GM13977 (cell line): ENCODE results near the gene ZNF286A.

Experiments
- DNase-seq: peaks from one replicate; pipeline ENCODE4 v3.0.0; 2012; ENCODE audit warnings: low spot score
- CTCF ChIP-seq: IDR thresholded peaks from 2 replicates; pipeline ENCODE4 v1.5.1; 2012; ENCODE audit warnings: mild to moderate bottlenecking, control low read depth; ENCODE audit not compliant: insufficient read depth; ENCODE audit errors: extremely low read depth, missing control alignments
- in situ Hi-C: fragments of 300-500 bp; cut with MboI; formaldehyde crosslinking; loops from one replicate; pipeline ENCODE4 v1.12.0; 2022; ENCODE audit warnings: low sequenced_read_pairs, low pct_unique_long_range_greater_than_20kb, mixed read lengths, inconsistent platforms; ENCODE audit not compliant: unreplicated experiment

ZNF286A gene

GRCh38 chr17:15657868-15658267, 41.7 kb upstream of the ZNF286A start:
- TF ChIP-seq CTCF: no peak
- no peak for DNase-seq
- in situ Hi-C loops: no loop called here

GRCh38 chr17:15658296-15658695, 41.3 kb upstream of the ZNF286A start:
- in situ Hi-C loops: no loop called here
- no peak for TF ChIP-seq CTCF

GRCh38 chr17:15659236-15659635, 40.3 kb upstream of the ZNF286A start:
- no peak for TF ChIP-seq CTCF
- no peak for DNase-seq
- in situ Hi-C loops: no loop called here

More at GRCh38 chr17:15658296-15658695, 41.3 kb upstream of the ZNF286A start:
- DNase-seq: no peak

DNA sequence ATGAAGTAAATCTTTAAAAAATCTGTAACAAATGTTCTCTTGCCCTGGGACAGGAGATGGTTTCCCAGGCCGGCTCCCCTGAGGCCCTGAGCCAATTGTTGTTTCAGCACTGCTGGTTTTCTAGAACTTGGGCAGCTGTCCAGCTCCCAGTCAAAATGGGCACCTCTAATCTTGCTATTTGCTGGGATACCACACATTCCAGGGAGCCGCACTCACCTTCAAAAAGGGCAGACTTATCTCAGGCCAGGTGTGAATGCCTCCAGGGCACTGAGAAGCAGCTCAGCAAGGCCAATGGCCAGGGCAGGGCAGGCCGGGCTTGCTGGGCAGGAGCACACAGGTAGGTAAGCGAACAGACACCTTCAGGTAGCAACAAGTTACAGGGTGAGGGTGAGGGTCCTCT, 39.9 kb upstream of the ZNF286A start:
- in situ Hi-C loops: no loop called here
- no peak for DNase-seq
- TF ChIP-seq CTCF: no peak

DNA sequence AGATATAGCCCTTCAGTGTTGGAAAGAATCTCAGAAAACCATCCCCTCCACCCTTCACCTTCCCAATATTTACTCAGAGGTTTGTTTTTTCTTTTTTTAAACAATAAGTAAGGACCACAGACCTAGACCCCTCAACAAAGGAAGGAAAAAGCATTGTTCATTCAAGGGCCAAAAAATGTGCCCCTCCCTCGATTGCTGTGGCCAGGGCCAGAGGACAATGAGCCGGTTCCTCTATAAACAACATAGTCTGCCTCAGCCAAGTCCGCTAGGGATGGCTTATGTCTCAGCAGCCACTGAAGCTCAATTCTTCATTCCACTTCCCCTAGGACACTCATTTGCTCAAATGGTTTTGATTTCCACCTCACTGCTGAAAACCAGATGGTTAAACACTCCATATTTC, 39.5 kb upstream of the ZNF286A start:
- TF ChIP-seq CTCF: no peak
- in situ Hi-C loops: no loop called here
- no peak for DNase-seq

DNA sequence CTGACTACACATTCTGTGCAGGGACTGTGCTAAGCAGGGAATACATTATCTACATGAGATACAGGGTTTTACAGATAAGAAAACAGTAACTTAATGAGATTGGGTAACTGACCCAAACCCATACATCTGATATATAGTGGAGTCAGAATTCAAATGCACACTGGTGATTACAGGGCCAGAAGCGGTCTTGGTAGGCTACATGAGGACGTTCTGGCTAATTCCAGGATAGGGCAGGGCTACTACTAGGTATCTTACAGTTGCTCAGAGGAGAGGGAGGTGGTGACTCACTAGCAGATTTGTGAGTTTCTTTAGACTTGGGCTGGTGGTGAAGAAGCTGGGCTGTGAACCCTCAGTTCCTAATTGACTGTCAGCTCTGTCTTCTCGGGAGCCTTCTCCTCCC, 36.9 kb upstream of the ZNF286A start:
- no peak for DNase-seq
- TF ChIP-seq CTCF: no peak
- in situ Hi-C loops: no loop called here

- in situ Hi-C loops: no loop called here
- DNase-seq: no peak
- no peak for TF ChIP-seq CTCF
These were observed 36.4 kb upstream of the ZNF286A start for GRCh38 chr17:15663176-15663575.
